Activated naive CD4-positive, alpha-beta T cell treated with anti-CD3 and anti-CD28 coated beads, Interleukin-2, amount 50 U/mL, for 24 hours (primary cell): Measurements from ENCODE around the gene PAPPA2.

Experiments used
- H3K27ac Mint-ChIP-seq: one replicate; pipeline ENCODE4 v1.8.0; 2021; ENCODE audit warnings: mild to moderate bottlenecking, mixed read lengths
- H3K27me3 Mint-ChIP-seq: one replicate; pipeline ENCODE4 v1.8.0; 2021; ENCODE audit warnings: mixed read lengths
- H3K36me3 Mint-ChIP-seq: one replicate; pipeline ENCODE4 v1.8.0; 2021; ENCODE audit warnings: mixed read lengths
- H3K4me1 Mint-ChIP-seq: one replicate; pipeline ENCODE4 v1.8.0; 2021; ENCODE audit warnings: mixed read lengths
- H3K4me3 Mint-ChIP-seq: one replicate; pipeline ENCODE4 v1.8.0; 2021; ENCODE audit warnings: mild to moderate bottlenecking, mixed read lengths
- H3K9me3 Mint-ChIP-seq: one replicate; pipeline ENCODE4 v1.8.0; 2021; ENCODE audit warnings: mixed read lengths

The PAPPA2 gene

GRCh38 chr1:176770066-176770465, 307.1 kb downstream of the PAPPA2 start:
- H3K27ac Mint-ChIP-seq, result no peak overlapping the region
- no peak overlapping the region for H3K4me3 Mint-ChIP-seq
- H3K9me3 Mint-ChIP-seq, result no peaks in the 10 kb centered on the region
- no peaks in the 10 kb centered on the region for H3K4me1 Mint-ChIP-seq
- H3K36me3 Mint-ChIP-seq, result no peaks in the 10 kb centered on the region
- H3K27me3 Mint-ChIP-seq, result no peaks in the 10 kb centered on the region

DNA sequence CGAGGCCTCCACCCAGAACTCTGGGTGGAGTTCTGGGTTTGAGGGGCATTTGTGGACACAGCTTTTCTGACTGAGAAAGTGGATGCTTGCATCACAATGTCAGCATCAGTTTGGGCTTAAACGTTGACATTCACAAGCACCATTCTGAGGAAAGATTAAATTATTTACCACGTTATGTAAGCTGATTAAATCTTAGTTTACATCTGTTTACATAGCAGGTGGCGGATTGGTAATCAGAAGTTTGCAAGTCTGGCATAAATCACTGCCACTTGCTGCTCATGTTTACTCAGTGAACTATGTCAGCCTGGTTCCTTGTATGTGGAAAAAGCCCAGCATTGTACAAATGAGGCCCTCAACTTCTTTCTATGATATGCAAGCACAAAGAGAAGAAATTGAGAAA, 310.1 kb downstream of the PAPPA2 start:
- H3K9me3 Mint-ChIP-seq, result no peaks in the 10 kb centered on the region
- no peaks in the 10 kb centered on the region for H3K36me3 Mint-ChIP-seq
- H3K4me1 Mint-ChIP-seq, result no peaks in the 10 kb centered on the region
- H3K27ac Mint-ChIP-seq, result no peak overlapping the region
- no peaks in the 10 kb centered on the region for H3K27me3 Mint-ChIP-seq
- no peak overlapping the region for H3K4me3 Mint-ChIP-seq

GRCh38 chr1:176774224-176774623, 311.2 kb downstream of the PAPPA2 start:
- no peaks in the 10 kb centered on the region for H3K9me3 Mint-ChIP-seq

GRCh38 chr1:176775378-176775777, 312.4 kb downstream of the PAPPA2 start:
- Mint-ChIP-seq H3K4me1 (no peaks in the 10 kb centered on the region), H3K27me3 (no peaks in the 10 kb centered on the region), H3K4me3 (no peak overlapping the region), H3K36me3 (no peaks in the 10 kb centered on the region), H3K27ac (no peak overlapping the region), H3K9me3 (no peaks in the 10 kb centered on the region)

More at GRCh38 chr1:176774224-176774623, 311.2 kb downstream of the PAPPA2 start:
- Mint-ChIP-seq H3K36me3 (no peaks in the 10 kb centered on the region), H3K27ac (no peak overlapping the region), H3K27me3 (no peaks in the 10 kb centered on the region), H3K4me1 (no peaks in the 10 kb centered on the region), H3K4me3 (no peak overlapping the region)

DNA sequence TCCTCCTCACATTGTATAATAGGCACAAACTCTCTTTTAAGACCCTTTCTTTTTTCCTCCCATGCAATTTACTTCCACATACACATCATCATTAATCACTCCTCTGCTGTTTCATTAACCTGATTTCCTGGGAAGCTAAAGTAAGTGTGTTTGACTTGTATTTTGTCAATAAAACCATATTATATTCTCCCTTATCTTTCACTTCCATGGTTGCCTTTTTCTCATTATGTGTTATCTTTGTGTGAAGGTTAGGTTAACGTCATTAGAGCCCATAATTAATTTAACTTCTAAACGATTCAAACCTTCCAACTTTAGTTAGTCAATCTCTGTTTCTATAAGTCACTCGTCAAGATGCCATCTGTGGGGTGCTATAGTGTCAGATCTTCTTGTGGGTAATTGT, 313.0 kb downstream of the PAPPA2 start:
- Mint-ChIP-seq H3K36me3 (no peaks in the 10 kb centered on the region), H3K4me3 (no peak overlapping the region), H3K9me3 (no peaks in the 10 kb centered on the region), H3K4me1 (no peaks in the 10 kb centered on the region), H3K27ac (no peak overlapping the region), H3K27me3 (no peaks in the 10 kb centered on the region)

DNA sequence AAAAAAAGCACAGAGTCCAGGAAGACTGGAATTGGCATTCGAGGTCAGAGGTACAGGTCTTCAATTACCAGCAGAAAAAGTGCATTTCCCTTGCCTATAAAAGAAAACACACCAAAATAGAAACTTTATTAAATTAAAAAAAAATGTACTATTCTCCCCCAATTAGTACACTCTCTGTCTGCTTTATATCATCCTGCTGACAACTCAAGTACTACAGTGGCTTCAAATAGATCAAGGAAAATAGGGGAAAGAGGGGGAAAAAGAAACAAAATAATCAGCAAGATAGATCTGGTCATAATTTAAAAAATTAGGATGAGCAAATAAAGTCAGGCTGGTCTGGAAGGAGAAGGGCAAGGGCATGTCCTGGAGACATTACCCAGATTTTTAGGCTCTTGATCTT, 315.1 kb downstream of the PAPPA2 start:
- Mint-ChIP-seq H3K27ac (no peak overlapping the region), H3K27me3 (no peaks in the 10 kb centered on the region), H3K4me1 (no peaks in the 10 kb centered on the region), H3K4me3 (no peak overlapping the region), H3K9me3 (peaks cover 6% of the 10 kb centered on the region), H3K36me3 (no peaks in the 10 kb centered on the region)

GRCh38 chr1:176779992-176780328, 317.0 kb downstream of the PAPPA2 start:
- no peaks in the 10 kb centered on the region for H3K36me3 Mint-ChIP-seq

DNA sequence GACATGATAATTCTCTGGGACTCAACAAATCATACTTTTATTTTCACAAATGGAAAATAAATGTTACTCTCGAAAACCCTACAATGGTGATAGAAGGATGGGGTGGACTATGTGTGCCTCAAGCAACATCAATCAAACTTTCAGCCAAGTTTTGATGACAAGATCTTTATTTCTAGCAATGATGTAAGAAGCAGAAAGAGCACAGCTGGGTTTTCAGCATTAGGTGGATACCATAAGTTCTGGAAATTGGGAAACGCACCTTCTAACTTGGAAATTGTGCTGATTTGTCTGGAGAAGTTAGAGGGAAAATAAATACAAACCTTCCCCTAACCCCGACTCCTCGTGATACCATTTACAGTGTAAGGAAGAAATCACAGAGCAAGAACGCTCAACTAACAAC, 320.3 kb downstream of the PAPPA2 start:
- H3K4me3 Mint-ChIP-seq, result no peak overlapping the region
- peaks cover 6% of the 10 kb centered on the region for H3K9me3 Mint-ChIP-seq
- H3K4me1 Mint-ChIP-seq, result no peaks in the 10 kb centered on the region
- H3K36me3 Mint-ChIP-seq, result no peaks in the 10 kb centered on the region
- H3K27ac Mint-ChIP-seq, result no peak overlapping the region
- peaks cover 3% of the 10 kb centered on the region for H3K27me3 Mint-ChIP-seq

More at GRCh38 chr1:176779992-176780328, 317.0 kb downstream of the PAPPA2 start:
- no peak overlapping the region for H3K4me3 Mint-ChIP-seq
- peaks cover 6% of the 10 kb centered on the region for H3K9me3 Mint-ChIP-seq
- no peaks in the 10 kb centered on the region for H3K4me1 Mint-ChIP-seq
- H3K27me3 Mint-ChIP-seq, result no peaks in the 10 kb centered on the region
- no peak overlapping the region for H3K27ac Mint-ChIP-seq

GRCh38 chr1:176785056-176785455, 322.1 kb downstream of the PAPPA2 start:
- Mint-ChIP-seq H3K27me3 (peaks cover 3% of the 10 kb centered on the region), H3K4me3 (no peak overlapping the region), H3K9me3 (peaks cover 6% of the 10 kb centered on the region), H3K27ac (no peak overlapping the region), H3K36me3 (no peaks in the 10 kb centered on the region), H3K4me1 (no peaks in the 10 kb centered on the region)

- H3K4me1 Mint-ChIP-seq, result no peaks in the 10 kb centered on the region
- no peaks in the 10 kb centered on the region for H3K36me3 Mint-ChIP-seq
- H3K9me3 Mint-ChIP-seq, result peaks cover 11% of the 10 kb centered on the region
- H3K4me3 Mint-ChIP-seq, result no peak overlapping the region
- H3K27me3 Mint-ChIP-seq, result peaks cover 3% of the 10 kb centered on the region
- H3K27ac Mint-ChIP-seq, result no peak overlapping the region
Measured at GRCh38 chr1:176785791-176786190, 322.8 kb downstream of the PAPPA2 start.

GRCh38 chr1:176786274-176786673, 323.3 kb downstream of the PAPPA2 start:
- Mint-ChIP-seq H3K27ac (no peak overlapping the region), H3K9me3 (peaks cover 11% of the 10 kb centered on the region), H3K27me3 (peaks cover 3% of the 10 kb centered on the region), H3K4me1 (no peaks in the 10 kb centered on the region), H3K36me3 (no peaks in the 10 kb centered on the region), H3K4me3 (no peak overlapping the region)

DNA sequence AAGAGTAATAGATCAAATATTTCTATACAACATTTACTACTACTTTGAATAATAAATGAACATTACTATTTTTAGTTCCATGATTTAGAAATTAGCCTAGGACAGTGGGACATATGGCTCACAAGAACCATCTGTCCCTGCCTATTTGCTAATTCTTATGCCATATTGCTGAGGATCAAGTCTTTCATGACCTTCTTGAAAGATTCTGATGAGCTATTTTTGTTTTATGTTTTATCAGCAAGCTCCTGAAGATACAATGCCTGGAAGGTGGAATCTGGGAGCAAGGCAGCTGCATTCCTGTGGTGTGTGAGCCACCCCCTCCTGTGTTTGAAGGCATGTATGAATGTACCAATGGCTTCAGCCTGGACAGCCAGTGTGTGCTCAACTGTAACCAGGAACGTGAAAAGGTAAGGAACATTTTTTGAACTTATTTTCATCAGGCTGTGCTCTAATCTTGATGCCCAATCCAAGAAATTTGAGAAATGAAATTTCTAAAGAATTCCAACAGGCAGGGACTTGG, 326.7 kb downstream of the PAPPA2 start:
- H3K4me3 Mint-ChIP-seq, result no peak overlapping the region
- peaks cover 5% of the 10 kb centered on the region for H3K9me3 Mint-ChIP-seq
- H3K4me1 Mint-ChIP-seq, result no peaks in the 10 kb centered on the region
- no peak overlapping the region for H3K27ac Mint-ChIP-seq
- no peaks in the 10 kb centered on the region for H3K36me3 Mint-ChIP-seq
- H3K27me3 Mint-ChIP-seq, result peaks cover 3% of the 10 kb centered on the region

DNA sequence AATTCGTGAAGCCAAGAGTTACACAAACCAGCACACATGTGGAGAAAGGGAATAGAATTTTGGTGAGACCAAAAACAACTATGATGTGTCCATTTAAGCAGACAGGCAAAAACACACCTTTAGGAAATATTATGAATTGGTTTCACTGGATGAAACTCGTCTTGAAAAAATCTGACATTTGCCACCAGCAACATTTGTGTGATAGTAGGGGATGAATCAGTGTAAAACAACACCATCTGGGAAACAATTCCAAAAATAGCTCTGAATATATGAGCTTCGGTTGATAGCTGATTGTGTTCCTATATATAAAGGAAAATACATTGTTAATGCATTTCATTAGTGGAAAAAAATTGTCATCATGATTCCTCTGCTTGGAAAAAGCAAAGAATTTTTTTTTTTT, 327.8 kb downstream of the PAPPA2 start:
- Mint-ChIP-seq H3K27ac (no peak overlapping the region), H3K4me3 (no peak overlapping the region), H3K9me3 (peaks cover 5% of the 10 kb centered on the region), H3K27me3 (peaks cover 2% of the 10 kb centered on the region), H3K36me3 (no peaks in the 10 kb centered on the region), H3K4me1 (no peaks in the 10 kb centered on the region)

DNA sequence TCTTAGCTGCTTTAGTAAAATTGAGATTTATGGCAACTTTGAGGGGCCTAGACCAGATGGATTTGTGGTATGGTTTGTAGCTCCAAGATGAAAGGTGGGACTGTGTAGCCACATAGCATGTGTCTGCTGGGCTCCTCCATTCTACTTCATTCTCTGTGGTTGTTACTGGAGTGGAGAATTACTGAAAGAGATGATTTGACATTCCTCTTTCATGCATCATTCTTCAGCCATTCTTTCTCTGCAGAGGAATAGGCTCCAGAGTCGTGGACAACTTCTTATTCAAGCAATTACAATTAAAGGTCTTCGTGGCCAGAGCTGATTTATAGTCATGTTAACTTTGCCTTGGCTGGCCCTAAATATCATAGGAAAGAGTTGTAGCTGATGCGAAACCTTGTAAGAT, 328.9 kb downstream of the PAPPA2 start:
- H3K9me3 Mint-ChIP-seq, result peaks cover 5% of the 10 kb centered on the region
- no peaks in the 10 kb centered on the region for H3K4me1 Mint-ChIP-seq
- H3K4me3 Mint-ChIP-seq, result no peak overlapping the region
- no peak overlapping the region for H3K27ac Mint-ChIP-seq
- H3K36me3 Mint-ChIP-seq, result no peaks in the 10 kb centered on the region
- peaks cover under 1% of the 10 kb centered on the region for H3K27me3 Mint-ChIP-seq

DNA sequence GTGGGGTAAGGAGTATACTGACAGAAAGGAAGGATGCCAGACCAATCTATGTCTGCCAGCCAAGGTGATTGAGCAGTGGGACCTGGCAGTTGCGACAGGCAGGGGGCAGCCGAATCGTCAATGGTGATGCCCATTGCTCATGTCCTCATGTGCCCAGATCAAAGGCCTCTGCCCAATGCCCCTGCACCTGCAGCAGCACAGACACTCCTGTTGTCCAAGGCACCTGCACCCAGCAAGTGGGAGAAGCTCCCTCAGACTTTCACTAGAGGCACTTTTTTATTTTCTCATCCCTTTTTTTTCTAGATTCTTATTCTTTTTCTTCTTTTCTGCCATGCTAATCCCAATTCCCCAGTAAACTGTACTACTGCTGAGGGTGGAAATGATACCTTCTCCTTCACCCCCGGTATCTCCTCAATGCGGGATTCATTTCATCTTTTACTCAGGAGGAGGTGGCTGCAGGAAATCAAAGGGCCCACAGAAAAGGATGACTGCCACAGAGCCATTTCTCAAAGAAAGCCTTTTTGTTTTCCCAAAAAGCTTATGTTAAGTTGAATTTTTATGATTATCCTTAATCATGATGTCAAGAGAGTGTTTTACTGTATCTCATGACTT, 332.0 kb downstream of the PAPPA2 start:
- Mint-ChIP-seq H3K27me3 (peaks cover 1% of the 10 kb centered on the region), H3K4me3 (no peak overlapping the region), H3K4me1 (no peaks in the 10 kb centered on the region), H3K9me3 (peaks cover 5% of the 10 kb centered on the region), H3K36me3 (no peaks in the 10 kb centered on the region), H3K27ac (no peak overlapping the region)

DNA sequence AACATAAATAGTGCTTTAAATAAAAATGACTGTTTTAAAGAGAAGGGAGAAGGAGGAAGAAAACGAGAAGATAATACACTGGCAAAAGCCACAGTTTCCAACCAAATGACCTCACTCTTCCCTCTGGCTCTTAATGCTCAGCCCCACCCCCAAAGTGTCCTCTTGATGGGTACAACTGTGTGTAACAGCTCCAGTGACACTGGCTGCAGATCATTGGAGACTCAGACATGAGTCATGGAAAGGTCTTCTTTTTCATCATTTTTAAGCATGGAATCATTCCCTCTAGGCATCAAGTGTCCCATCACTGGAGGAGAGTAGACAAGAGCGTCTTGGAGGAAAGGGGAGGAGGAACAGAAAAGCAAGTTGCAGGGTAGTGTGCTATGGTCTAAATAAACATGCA, 333.0 kb downstream of the PAPPA2 start:
- no peak overlapping the region for H3K4me3 Mint-ChIP-seq
- H3K36me3 Mint-ChIP-seq, result no peaks in the 10 kb centered on the region
- peaks cover 1% of the 10 kb centered on the region for H3K27me3 Mint-ChIP-seq
- no peak overlapping the region for H3K27ac Mint-ChIP-seq
- H3K4me1 Mint-ChIP-seq, result no peaks in the 10 kb centered on the region
- H3K9me3 Mint-ChIP-seq, result no peaks in the 10 kb centered on the region

DNA sequence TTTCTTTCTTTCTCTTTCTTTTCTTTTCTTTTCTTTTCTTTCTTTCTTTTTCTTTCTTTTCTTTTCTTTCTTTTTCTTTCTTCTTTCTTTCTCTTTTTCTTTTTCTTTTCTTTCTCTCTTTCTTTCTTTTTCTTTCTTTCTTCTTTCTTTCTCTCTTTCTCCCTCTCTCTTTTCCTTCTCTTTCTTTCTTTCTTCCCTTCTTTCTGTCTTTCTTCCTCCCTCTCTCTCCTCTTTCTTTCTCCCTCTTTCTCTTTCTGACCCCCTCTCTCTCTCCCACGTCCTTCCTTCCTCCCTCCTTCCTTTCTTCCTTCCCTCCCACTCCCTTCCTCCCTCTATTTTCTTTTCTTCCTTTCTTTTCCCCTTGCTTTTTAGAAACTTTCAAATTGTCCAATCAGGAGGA, 333.6 kb downstream of the PAPPA2 start:
- Mint-ChIP-seq H3K4me1 (no peaks in the 10 kb centered on the region), H3K4me3 (no peak overlapping the region), H3K36me3 (no peaks in the 10 kb centered on the region), H3K27me3 (peaks cover 1% of the 10 kb centered on the region), H3K9me3 (no peaks in the 10 kb centered on the region), H3K27ac (no peak overlapping the region)
